GM12865 (cell line): ENCODE results near the gene DHX30.
"Not testable (repeated sequence)": the region's sequence is repeated elsewhere in the genome, so short reads cannot be mapped to it uniquely, and the experiment has no call there.

Source experiments
- DNase-seq: peaks from one replicate; pipeline ENCODE4 v3.0.0; 2010; ENCODE audit warnings: low read depth
- H3K4me3 ChIP-seq: 2 replicates; pipeline ENCODE4 v1.5.1; 2011; ENCODE audit warnings: mild to moderate bottlenecking, low read depth, low read length, control low read depth
- CTCF ChIP-seq: IDR thresholded peaks from 2 replicates; pipeline ENCODE4 v1.5.1; 2011; ENCODE audit warnings: low read length, control low read depth, low read depth, inconsistent platforms; ENCODE audit not compliant: insufficient read depth; ENCODE audit errors: missing control alignments

The DHX30 gene

DNA sequence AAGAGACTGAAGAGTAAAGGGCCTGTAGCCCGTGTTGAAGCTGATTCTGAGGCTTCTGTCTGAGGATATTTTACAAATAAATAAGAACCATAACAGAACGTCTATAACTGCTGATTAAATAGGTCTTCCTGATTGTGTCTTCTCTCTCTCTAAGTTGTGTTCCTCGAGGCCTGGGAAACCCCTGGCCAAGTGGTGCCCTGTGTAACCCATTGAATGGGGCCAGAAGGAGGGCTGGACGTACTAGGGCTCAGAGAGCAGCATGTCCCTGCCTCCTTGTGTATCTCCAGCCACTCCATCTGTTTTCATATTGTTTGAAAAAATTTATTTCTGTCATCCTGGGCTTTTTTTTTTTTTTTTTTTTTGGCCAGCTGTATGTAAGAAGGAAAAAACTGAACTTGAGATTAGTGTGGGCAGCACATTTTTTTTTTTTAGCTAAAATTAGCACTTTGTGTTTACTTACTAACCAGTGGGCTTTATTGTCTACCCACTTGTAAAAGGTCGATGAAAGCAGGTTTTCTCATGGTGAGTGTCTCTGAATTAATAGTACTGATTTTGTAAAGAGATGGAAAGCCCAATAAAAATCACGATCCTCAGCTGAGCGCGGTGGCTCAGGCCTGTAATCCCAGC, 10.7 kb downstream of the DHX30 start:
- no peak overlapping the region for H3K4me3 ChIP-seq
- DNase-seq, result no peak

DNA sequence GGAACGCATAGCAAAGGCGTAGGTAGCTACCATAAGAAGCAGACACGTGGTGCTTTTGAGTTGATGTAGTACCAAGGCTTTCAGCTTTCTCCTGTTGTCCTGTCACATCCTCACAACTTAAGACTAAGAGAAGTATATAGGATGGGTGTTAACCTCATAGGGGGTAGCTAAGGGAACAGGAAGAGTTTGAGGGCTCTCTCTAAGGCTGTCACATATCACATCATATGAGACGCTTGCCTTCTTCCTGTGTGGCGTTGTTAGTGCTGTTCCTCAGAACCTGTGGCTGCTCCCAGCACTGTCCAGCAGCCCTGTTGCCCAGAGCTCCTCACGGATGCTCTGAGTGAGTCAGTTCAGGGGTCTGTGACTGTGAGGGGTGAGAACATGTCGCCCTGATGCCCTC, 14.7 kb downstream of the DHX30 start:
- TF ChIP-seq CTCF, result no peak
- no peak overlapping the region for H3K4me3 ChIP-seq
- no peak for DNase-seq

More for the DNA sequence above, 10.7 kb downstream of the DHX30 start:
- no peak for TF ChIP-seq CTCF

GRCh38 chr3:47824541-47825473, 21.9 kb downstream of the DHX30 start:
- DNase-seq, result peak; percentile 88
- TF ChIP-seq CTCF, result peak; percentile 86
- peak overlapping the region; percentile 99 for H3K4me3 ChIP-seq

DNA sequence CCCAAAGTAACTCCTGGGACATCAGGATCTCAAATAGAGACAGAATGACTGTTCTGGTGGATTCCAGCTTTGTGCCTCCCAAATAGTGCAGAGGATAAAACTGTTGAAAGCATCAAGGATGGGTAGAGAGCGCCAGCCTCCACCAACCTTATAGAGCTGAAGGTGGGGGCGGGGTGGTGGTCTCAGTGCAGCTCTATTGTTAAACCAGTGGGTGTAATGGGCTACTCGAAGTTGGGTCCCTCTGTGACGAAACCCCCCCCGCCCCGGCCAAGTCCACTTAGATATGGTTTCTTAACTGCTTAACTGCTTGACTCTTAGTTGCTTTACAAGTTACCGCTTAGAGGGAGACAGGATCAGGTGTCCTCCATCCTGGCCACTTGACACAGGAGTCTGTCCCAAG, 22.7 kb downstream of the DHX30 start:
- DNase-seq, result no peak
- no peak for TF ChIP-seq CTCF
- H3K4me3 ChIP-seq, result peak overlapping the region; percentile 99

DNA sequence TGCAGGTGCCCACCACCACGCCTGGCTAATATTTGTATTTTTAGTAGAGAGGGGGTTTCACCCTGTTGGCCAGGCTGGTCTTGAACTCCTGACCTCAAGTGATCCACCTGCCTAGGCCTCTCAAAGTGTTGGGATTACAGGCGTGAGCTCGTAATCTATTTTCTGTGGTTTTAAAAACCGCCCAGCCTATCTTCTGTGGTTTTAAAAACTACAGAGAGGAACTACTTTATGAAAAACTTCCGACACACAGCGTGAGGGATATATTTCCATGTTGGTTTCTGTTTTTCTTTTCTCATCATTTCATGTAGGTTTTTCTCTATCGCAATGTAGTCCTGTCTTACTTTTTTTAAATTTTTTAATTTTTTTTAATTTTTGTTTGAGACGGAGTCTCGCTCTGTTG, 26.5 kb downstream of the DHX30 start:
- H3K4me3 ChIP-seq, DNase-seq: not testable (repeated sequence)

DNA sequence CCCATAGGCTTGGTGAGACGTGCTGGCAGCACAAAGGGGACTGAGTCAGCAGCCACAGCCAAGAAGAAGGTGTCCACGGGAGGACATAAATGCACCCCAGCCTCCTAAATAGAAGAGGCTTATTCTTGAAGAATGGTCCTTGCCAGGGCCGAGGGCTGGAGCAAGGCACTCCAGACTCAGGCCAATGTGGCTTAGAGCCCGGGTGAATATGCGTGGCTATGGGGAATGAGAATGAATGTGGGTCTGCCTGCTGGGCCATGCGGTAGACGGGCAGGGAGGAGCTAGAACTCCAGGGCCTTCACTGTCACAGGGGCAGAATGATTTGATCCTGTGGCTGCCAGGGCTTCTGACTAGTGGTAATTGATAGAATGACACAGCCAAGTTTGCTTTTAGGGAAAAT, 34.0 kb downstream of the DHX30 start:
- no peak for DNase-seq
- no peak overlapping the region for H3K4me3 ChIP-seq
- TF ChIP-seq CTCF, result peak; percentile 0

DNA sequence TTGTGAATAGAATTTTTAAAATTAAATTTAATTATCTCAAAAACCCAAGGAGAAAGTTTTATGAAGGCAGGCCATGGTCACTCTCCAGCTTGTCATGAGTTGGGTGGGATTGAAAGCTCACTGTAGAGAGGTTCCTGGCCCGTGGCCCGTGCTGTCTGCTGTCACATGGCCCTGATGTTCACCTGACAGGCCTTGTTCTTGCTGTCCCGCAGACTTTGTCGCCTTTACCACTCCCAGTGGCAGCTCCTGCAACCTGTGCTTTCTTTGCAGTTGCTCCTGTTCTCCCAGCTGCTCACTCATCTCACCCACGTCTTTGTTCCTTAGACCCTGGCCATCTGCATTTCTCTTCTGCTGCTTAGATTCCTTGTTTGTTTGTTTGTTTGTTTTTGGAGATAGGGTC, 35.6 kb downstream of the DHX30 start:
- TF ChIP-seq CTCF, result no peak
- no peak for DNase-seq
- no peak overlapping the region for H3K4me3 ChIP-seq
